ENCODE results near the gene ELAC1.

Gene ELAC1

DNA sequence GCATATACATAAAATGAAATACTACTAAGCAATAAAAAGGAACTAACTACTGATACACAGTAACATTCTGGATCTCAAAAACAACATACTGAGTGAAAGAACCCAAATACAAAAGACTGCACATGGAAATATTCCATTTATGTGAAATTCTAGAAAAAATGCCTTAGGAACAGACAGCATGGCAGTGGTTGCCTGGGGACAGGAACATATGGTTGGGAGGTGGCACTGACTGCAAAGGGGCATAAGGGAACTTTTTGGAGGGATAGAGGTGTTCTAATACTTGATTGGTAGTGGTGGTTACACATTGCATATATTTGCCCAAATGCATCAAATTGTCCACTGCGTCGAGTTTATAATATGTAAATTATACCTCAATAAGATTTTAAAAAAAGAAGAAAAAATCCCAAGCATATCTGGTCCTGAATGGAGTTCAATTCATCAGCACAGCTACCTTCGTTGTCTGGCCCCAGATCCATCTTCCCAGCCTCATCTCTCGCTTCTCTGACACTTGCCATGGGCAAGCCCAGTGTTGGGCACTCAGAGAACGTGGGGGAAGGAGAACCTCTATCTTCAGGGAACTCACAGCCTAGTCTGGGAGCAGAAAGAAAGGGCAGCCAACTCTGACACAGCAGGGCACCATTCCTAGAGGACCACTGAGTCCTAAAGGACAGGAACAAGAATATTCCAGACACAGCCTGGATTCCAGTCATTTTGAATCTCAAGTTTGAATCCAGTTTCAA is 53.6 kb downstream of the ELAC1 start:
- no peak for DNase-seq

DNA sequence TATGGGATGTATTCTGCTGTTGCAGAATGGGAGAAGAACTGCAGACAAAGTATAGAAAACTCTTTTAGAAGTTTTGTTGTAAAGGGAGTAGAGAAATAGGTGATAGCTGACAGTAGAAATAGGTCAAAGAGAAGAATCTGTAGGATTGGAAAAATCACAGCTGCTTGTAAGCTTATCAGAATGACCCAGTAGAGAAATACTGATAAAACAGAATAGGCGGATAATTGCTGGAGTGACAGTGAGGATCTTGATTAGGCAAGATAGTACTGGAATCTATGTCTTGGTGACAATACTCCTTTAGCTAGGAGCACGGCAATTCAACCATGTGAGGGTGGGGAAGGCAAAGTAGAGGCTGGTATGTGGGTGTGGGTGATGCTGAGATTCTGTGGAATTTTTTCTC is 57.7 kb downstream of the ELAC1 start:
- DNase-seq: no peak

DNA sequence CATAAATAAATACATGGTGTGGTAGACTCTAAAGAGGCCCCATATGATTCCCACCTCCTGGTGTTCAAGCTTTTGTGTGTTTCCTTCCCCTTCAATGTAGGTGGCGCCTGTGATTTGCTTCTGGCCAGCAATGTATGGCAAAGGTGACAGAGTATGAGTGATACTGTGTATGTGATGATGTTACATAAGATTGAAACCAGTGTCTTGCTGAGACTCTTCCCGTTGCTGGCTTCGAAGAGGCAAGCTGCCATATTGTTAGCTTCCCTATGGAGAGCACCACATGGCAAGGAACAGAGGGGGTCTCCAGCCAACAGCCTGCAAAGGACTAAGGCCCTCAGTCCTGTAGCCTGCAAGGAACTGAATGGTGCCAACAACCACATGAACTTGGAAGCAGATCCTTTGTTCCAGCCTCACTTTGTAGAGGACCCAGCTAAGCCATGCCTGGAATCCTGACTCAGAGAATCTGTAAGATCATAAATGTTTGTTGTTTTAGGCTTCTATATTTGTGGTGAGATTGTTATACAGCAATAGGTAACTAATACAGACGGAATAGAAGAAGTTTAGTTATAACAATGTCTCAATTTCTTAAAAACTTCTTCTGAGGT is 60.5 kb downstream of the ELAC1 start:
- DNase-seq: peak; percentile 52

DNA sequence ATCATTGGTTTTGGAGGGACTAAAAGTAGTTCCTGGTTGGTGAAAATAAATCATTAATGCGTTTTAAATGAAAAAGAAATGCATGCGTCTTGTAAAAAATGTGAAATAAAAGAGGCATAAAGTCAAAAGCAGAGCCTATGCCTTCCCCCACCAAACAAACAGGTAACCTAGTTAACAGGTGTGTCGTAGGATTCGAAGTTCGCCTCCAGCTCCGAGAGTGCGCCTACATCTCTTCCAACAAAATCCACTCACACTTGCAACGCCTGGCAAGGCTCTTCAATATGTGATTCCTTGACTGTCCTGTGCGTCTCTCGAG is 61.5 kb downstream of the ELAC1 start:
- DNase-seq: no peak

DNA sequence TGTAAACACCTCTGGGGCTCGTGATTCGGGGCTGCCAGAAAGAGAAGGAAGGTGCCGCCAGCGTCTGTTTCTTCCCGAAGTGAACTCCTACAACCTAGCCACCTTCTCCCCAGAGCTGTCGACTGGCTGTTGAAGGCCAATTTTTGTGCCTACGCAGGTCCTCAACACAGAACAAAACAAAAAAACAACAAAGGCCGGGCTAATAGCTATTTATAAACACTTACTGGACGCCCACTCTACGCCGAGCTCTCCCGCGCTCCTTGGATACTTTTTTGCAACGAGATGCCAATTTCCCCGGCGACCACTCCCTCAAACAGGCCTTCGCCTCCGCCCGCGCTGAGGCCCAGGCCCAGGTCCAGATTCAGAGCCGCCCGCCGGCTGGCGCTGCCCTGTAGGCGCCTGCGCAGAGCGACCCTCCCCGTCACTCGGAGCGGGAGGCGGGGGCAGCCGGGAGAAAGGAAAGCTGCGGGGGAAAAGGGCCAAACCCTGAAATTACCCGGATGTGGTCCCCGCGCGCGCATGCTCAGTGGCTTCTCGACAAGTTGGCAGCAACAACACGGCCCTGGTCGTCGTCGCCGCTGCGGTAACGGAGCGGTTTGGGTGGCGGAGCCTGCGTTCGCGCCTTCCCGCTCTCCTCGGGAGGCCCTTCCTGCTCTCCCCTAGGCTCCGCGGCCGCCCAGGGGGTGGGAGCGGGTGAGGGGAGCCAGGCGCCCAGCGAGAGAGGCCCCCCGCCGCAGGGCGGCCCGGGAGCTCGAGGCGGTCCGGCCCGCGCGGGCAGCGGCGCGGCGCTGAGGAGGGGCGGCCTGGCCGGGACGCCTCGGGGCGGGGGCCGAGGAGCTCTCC is 62.1 kb downstream of the ELAC1 start, which contains the start of gene SMAD4:
Gene SMAD4, plus strand, starts transcription at position 520 of the 843 bp plus-strand sequence. CDS start 16,834 bp downstream, outside the sequence.
- peak; percentile 94 for DNase-seq

DNA sequence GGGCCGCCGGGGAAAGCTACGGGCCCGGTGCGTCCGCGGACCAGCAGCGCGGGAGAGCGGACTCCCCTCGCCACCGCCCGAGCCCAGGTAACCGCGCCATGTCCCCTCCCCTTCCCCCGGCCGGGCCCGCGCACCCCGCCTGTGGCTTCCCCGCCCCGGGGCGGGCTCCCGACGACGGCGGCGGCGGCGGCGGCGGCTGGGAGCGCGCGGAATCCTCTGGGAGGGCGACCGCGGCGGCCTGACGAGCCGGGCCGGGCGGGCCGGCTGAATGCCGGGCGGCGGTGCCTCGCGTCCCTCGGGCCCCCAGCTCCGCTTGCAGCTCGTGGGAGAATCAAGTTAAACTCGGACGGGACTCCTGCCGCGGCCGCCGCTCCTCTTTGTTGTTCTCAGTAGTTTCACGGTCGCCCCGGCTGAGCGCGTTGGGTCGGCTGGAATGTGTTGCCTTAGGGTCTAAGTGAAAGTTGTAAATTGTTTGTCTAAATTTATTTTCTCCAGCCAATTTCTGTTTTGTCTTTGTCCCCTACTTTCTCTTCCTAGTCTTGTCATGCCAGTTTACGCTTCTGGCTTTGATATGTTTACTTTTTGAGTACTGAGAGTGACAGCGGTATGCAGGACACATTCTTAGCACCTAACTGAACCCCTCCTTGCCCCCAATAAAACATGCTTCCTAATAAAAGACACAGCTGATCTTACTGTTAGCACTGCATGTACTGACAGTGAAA is 62.9 kb downstream of the ELAC1 start:
- DNase-seq: peak; percentile 65

DNA sequence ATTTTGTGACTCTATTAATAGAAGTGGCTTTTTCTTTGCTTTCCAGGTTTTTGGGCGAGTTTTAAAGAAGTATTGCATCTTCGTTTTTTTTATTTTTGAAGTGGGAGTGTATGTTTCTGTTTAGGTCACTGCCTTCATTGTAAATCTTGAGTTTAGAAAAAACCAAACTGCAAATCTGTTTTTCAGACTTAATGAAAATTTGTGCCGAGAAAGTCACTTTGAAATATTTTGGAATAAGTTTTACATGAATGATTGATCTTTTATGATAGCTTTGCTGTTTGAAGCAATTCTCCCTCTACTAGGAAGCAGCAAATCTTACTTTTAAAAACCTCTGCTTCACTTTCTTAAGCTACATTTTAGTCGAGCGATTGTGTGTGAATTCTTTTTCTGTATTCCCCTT is 64.4 kb downstream of the ELAC1 start:
- DNase-seq: no peak

DNA sequence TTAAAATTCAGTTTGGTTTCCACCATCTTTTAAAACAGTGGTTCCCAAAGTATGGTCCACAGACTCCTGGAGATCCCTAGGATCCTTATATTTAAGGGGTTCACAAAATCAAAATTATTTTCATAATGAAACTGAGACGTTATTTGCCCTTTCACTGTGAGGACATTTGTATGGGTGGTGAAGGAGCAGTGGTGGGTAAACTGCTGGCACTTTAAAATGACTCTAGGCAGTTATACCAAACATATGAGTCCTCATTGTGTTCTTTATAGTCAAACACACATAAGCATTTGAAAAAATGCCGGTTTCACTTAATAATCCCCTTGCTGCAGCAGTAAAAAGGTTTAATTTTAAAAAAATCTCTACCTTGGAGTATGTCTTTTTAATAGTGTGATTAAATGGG is 69.4 kb downstream of the ELAC1 start:
- no peak for DNase-seq

Measured in hematopoietic multipotent progenitor cell treated with erythropoietin and hydrocortisone succinate and interleukin-3 and kit ligand, for 8 days (in vitro differentiated cells).